ENCODE results near the gene CCL3.

GRCh38 chr17:36060816-36061215 is 29.1 kb downstream of the CCL3 start:
- TF ChIP-seq CTCF (conservative IDR thresholded peaks at IDR 0.05 in 1 of 2, IDR thresholded peaks at IDR 0.05 in 1 of 2; ENCODE audit: extremely low read depth in 1 of 2, insufficient read depth in 1 of 2, low read depth in 1 of 2, low read length in 2 of 2) (no peak), EZH2 (IDR thresholded peaks at IDR 0.05; ENCODE audit: borderline replicate concordance, low read length) (no peak)

Data from mammary epithelial cell (primary cell).